WI38 (cell line): ENCODE measurements around the gene ZNF578.
"Not testable (repeated sequence)": the region's sequence is repeated elsewhere in the genome, so short reads cannot be mapped to it uniquely, and the experiment has no call there.

Source experiments
- H3K4me3 ChIP-seq: 2 replicates; pipeline ENCODE4 v1.5.1; 2011; ENCODE audit warnings: low read depth, mild to moderate bottlenecking, control low read depth, low read length
- CTCF ChIP-seq: IDR thresholded peaks from 2 replicates; pipeline ENCODE4 v1.5.1; 2012; ENCODE audit warnings: low read depth, mild to moderate bottlenecking, control low read depth, low read length

The ZNF578 gene

GRCh38 chr19:52535771-52536447 lies 82.6 kb downstream of the ZNF578 start:
- no peak for TF ChIP-seq CTCF
- H3K4me3 ChIP-seq, result peak overlapping the region; percentile 71

GRCh38 chr19:52536448-52536800 lies 83.1 kb downstream of the ZNF578 start:
- no peak for TF ChIP-seq CTCF
- H3K4me3 ChIP-seq, result peak overlapping the region; percentile 71

- H3K4me3 ChIP-seq, result not testable (repeated sequence)
Measured at GRCh38 chr19:52538815-52539214, 85.5 kb downstream of the ZNF578 start.

- not testable (repeated sequence) for H3K4me3 ChIP-seq
Measured at GRCh38 chr19:52541176-52541575, 87.8 kb downstream of the ZNF578 start.

GRCh38 chr19:52541608-52542007 lies 88.3 kb downstream of the ZNF578 start:
- H3K4me3 ChIP-seq, result no peak overlapping the region
- no peak for TF ChIP-seq CTCF

GRCh38 chr19:52542541-52542940 lies 89.2 kb downstream of the ZNF578 start:
- not testable (repeated sequence) for H3K4me3 ChIP-seq

- no peak overlapping the region for H3K4me3 ChIP-seq
- no peak for TF ChIP-seq CTCF
Measured at GRCh38 chr19:52542984-52543664, 89.8 kb downstream of the ZNF578 start.

- TF ChIP-seq CTCF, result no peak
- H3K4me3 ChIP-seq, result no peak overlapping the region
Measured at GRCh38 chr19:52554216-52554971, 101.0 kb downstream of the ZNF578 start.
